Stimulated activated CD8-positive, alpha-beta memory T cell treated with anti-CD3 and anti-CD28 coated beads, Interleukin-2, amount 100 ng/mL, for 48 hours (primary cell): ENCODE results near the gene SLC5A12.
"Not testable (repeated sequence)": the region's sequence is repeated elsewhere in the genome, so short reads cannot be mapped to it uniquely, and the experiment has no call there.

ENCODE experiments used
- DNase-seq, 2 donors: peaks; one replicate each; pipeline ENCODE4 v3.0.0-alpha.2; 2020; ENCODE audit warnings: low read depth in 2 of 2

The SLC5A12 gene

GRCh38 chr11:26651916-26652315, 69.9 kb downstream of the SLC5A12 start:
- no peak for DNase-seq

GRCh38 chr11:26649884-26650283, 72.0 kb downstream of the SLC5A12 start:
- DNase-seq: no peak

- DNase-seq: not testable (repeated sequence)
Measured at GRCh38 chr11:26643314-26643713, 78.5 kb downstream of the SLC5A12 start.

GRCh38 chr11:26632691-26633159, 89.1 kb downstream of the SLC5A12 start:
- no peak for DNase-seq

- no peak for DNase-seq
Measured at GRCh38 chr11:26626346-26626745, 95.5 kb downstream of the SLC5A12 start.

GRCh38 chr11:26623076-26623659, 98.7 kb downstream of the SLC5A12 start:
- DNase-seq: no peak

- DNase-seq: no peak
Measured at GRCh38 chr11:26622181-26622580, 99.7 kb downstream of the SLC5A12 start.

GRCh38 chr11:26621132-26621531, 100.7 kb downstream of the SLC5A12 start:
- DNase-seq: no peak

- DNase-seq: no peak
Measured at GRCh38 chr11:26620282-26621045, 101.4 kb downstream of the SLC5A12 start.

- no peak for DNase-seq
Measured at GRCh38 chr11:26618441-26618840, 103.4 kb downstream of the SLC5A12 start.
